Esophagus squamous epithelium (tissue), 4 donors: ENCODE results near the gene STN1.

Source experiments
- POLR2A ChIP-seq, 4 donors: fragments of 450-650 bp; IDR thresholded peaks; one replicate each; pipeline ENCODE4 v1.6.1; 2017; ENCODE audit warnings: antibody characterized with exemption in 4 of 4, mild to moderate bottlenecking in 4 of 4, moderate library complexity in 3 of 4
- TF ChIP-seq, protein P1 (sequence below), 6 experiments: fragments of 450-650 bp in 4 of 6; fragments of 200-600 bp in 2 of 6; sonication (generic) in 2 of 6; IDR thresholded peaks; one replicate each; pipeline ENCODE4 v1.5.1; 2016 to 2019; ENCODE audit warnings: antibody characterized with exemption in 6 of 6, mild to moderate bottlenecking in 4 of 6, moderate library complexity in 4 of 6

GRCh38 chr10:103896225-103896624, 21.8 kb downstream of the STN1 start:
- TF ChIP-seq, protein P1, sequence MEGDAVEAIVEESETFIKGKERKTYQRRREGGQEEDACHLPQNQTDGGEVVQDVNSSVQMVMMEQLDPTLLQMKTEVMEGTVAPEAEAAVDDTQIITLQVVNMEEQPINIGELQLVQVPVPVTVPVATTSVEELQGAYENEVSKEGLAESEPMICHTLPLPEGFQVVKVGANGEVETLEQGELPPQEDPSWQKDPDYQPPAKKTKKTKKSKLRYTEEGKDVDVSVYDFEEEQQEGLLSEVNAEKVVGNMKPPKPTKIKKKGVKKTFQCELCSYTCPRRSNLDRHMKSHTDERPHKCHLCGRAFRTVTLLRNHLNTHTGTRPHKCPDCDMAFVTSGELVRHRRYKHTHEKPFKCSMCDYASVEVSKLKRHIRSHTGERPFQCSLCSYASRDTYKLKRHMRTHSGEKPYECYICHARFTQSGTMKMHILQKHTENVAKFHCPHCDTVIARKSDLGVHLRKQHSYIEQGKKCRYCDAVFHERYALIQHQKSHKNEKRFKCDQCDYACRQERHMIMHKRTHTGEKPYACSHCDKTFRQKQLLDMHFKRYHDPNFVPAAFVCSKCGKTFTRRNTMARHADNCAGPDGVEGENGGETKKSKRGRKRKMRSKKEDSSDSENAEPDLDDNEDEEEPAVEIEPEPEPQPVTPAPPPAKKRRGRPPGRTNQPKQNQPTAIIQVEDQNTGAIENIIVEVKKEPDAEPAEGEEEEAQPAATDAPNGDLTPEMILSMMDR (IDR thresholded peaks at IDR 0.05), result no peak
- no peak for TF ChIP-seq POLR2A (IDR thresholded peaks at IDR 0.05)
